Hematopoietic multipotent progenitor cell treated with erythropoietin and hydrocortisone succinate and interleukin-3 and kit ligand, for 6 days (in vitro differentiated cells): ENCODE measurements around the gene DDX17.

Experiments used
- DNase-seq: peaks from one replicate; pipeline ENCODE4 v3.0.0-alpha.2; 2015

DDX17 gene

DNA sequence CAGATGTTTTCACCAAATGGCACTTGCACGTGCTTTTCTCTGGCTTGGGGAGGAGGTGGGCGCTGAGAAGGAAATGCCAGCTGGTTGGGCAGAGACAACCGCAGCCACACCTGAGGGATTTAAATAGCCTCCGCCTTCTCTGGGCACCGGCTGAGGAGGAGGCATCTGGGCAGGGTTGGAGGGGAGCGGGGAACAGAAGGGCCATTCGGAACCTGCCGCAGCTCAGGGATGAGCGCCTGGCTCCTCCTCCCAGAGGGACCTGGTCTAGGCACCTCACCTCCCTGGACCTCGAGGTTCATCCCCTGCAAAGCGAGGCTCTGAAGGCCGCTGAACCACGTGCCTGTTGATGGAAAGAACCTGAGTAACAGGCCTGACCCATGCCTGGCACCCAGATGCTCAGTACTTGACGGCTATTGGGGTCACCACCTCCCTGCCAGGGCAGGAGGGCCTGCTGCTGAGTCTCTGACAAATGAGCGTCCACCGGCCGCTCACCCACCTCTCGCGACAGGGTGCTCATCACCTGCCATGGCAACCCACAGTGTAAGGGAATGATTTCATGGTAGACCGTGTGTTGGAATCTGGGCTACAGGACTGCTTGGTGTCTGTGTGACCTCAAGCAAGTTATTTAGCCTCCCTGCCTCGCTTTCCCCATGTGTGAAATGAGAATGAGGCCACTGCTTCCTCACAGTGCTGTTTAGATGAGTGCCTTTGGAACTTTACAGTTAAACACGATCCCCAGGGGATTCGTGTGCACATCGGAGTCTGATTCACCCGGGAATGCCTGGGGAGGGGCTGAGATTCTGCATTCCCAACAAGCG lies 40.2 kb downstream of the DDX17 start:
- no peak for DNase-seq

GRCh38 chr22:38464992-38465672 lies 41.0 kb downstream of the DDX17 start:
- no peak for DNase-seq

- DNase-seq = no peak
These were observed 42.9 kb downstream of the DDX17 start for GRCh38 chr22:38462960-38463784.

GRCh38 chr22:38461414-38462081 lies 44.6 kb downstream of the DDX17 start:
- DNase-seq = peak; percentile 86

GRCh38 chr22:38461057-38461413 lies 45.1 kb downstream of the DDX17 start:
- DNase-seq = no peak

DNA sequence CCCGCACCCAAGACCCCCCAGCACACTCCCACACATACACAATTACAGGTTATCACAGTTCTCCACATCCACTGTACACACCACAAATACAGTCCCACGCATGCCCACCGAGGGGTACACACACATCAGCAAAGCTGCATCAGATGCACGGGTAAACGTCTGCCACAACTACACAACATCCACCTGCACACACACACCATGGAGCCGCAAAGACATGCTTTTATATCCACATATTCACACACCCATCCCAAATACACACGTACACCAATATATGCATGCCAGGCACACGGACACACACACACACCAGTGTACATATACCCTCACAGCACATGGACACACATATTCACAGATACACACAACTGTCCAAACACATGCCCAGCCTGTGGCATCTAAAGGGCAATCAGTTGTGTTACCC lies 45.7 kb downstream of the DDX17 start:
- no peak for DNase-seq

- DNase-seq = no peak
These were observed 49.0 kb downstream of the DDX17 start for GRCh38 chr22:38456841-38457699.

GRCh38 chr22:38456272-38456835 lies 49.8 kb downstream of the DDX17 start:
- no peak for DNase-seq

GRCh38 chr22:38455530-38456271 lies 50.4 kb downstream of the DDX17 start:
- no peak for DNase-seq

- DNase-seq = no peak
These were observed 51.0 kb downstream of the DDX17 start, which contains the start of gene KCNJ4 for GRCh38 chr22:38455076-38455529. Gene KCNJ4 (minus strand): TSS chr22:38455199. CDS start chr22:38428132, 27,067 bp downstream.

GRCh38 chr22:38454353-38455075 lies 51.6 kb downstream of the DDX17 start:
- DNase-seq = no peak

- DNase-seq = no peak
These were observed 52.1 kb downstream of the DDX17 start for GRCh38 chr22:38453996-38454352.

GRCh38 chr22:38453066-38453672 lies 52.9 kb downstream of the DDX17 start:
- no peak for DNase-seq

- no peak for DNase-seq
These were observed 53.6 kb downstream of the DDX17 start for GRCh38 chr22:38452373-38453065.

DNA sequence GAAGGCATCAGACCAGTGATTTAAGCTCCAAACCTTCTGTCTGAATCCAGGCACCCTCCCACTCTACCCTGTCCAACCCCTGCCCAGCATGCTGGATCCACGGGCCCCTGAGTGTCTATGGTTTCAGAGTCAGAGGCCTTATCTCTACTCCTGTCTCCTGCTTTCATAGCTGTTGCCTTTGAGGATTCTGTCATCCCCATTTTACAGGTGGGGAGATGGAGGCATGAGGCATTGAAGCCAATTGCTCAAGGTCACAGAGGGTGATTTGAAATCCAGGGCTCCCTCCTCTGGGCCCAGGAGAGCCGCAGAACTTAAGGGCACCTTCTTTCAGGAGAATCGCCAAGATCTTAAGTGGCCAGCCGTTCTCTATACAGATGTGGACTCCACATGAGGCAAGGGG lies 54.2 kb downstream of the DDX17 start:
- DNase-seq = no peak

DNA sequence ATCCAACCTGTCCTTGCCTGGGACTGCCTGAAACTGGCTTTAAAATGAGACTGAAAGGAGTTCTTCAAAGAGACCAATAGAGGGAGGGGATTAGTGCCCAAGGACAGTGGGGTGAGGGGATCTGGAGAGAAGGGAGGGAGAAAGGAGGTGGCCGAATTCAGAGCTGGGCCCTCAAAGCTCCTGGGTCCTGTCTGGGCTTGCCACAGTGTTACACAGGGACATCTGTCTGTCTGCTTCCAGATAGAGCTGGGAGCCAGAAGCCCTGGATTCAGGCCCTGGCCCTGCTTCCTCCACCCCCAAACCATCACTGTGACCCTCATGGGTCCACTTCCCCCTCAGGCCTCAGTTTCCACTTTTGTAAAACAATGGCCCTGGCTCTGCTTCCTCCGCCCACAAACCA lies 54.7 kb downstream of the DDX17 start:
- no peak for DNase-seq

DNA sequence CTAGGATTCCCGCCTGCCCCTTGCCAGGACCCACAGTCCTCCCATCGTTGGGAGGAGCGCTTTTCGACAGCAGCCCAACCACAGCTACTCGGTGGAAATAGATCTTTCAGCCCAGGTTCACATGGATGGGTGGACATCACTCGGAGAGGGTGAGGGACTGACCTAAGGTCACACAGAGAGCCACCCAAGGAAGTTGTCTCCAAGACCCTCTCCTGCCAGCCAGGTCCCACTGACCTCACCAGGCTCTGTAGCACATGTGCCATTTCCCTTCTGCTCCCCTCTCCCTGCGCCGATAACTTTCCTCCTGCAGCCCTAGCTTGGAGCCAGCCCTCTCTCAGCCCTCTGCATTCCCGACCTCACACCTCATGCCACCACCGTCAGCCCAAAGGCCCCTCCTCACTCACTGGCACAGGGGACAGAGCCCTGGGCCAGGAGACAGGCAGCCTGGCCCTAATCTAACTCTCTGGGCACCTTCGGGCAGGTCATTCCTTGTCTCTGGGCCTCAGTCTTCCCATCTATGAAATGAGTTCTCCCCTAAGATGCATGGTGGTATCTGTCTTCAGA lies 55.8 kb downstream of the DDX17 start:
- no peak for DNase-seq

DNA sequence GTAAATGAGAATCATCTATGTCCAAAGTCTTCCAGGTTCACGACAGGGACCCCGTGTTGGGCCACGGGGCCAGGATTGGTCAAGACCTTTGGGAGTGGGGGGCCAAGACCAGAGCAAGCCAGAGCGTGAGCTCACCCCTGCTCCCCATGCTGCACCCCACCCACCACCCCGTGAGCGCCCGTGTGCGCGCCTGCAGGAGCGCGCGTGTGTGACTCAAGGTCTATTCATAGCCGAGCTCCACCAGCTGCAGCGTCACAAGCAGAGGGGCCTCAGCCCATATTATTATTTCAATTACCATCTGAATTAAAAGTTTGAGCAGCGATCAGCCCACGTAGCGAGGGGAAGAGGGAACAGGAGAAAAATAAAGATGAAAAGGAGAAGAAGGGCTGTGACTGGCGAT lies 56.3 kb downstream of the DDX17 start:
- no peak for DNase-seq
